HL-60 (cell line): Measurements from ENCODE around the gene RAET1E.
"Not testable (repeated sequence)": the region's sequence is repeated elsewhere in the genome, so short reads cannot be mapped to it uniquely, and the experiment has no call there.

Experiments used
- DNase-seq, 2 experiments: peaks; one replicate each; pipeline ENCODE4 v3.0.0-alpha.2; 2010 to 2020; ENCODE audit warnings: low read depth in 1 of 2, low spot score in 1 of 2
- H3K27ac ChIP-seq: fragments of 250-450 bp; sonication (Bioruptor Pico); replicated peaks from 2 replicates; pipeline ENCODE4 v1.5.1; 2020; ENCODE audit warnings: mild to moderate bottlenecking, moderate library complexity
- H3K27me3 ChIP-seq: fragments of 250-450 bp; sonication (Bioruptor Pico); 2 replicates; pipeline ENCODE4 v1.5.1; 2021; ENCODE audit warnings: mild to moderate bottlenecking, moderate library complexity; ENCODE audit not compliant: insufficient read depth, poor library complexity, severe bottlenecking
- H3K4me3 ChIP-seq: replicated peaks from 2 replicates; pipeline ENCODE4 v1.5.1; 2011; ENCODE audit warnings: mild to moderate bottlenecking, control low read depth, low read length; ENCODE audit not compliant: insufficient read depth
- GABPA ChIP-seq: IDR thresholded peaks from 2 replicates; pipeline ENCODE4 v1.6.1; 2012; ENCODE audit warnings: low read depth
- POLR2AphosphoS5 ChIP-seq: IDR thresholded peaks from 2 replicates; pipeline ENCODE4 v1.6.1; 2012; ENCODE audit warnings: low read depth
- SPI1 ChIP-seq: IDR thresholded peaks from 2 replicates; pipeline ENCODE4 v1.6.1; 2012; ENCODE audit warnings: low read depth, mild to moderate bottlenecking, borderline replicate concordance
- TF ChIP-seq, protein P1 (sequence below): IDR thresholded peaks from 2 replicates; pipeline ENCODE4 v1.6.1; 2012; ENCODE audit warnings: low read depth; ENCODE audit not compliant: insufficient replicate concordance
- TF ChIP-seq, protein P2 (sequence below): IDR thresholded peaks from one replicate; pipeline ENCODE4 v1.5.1; 2011; ENCODE audit warnings: low read length, control low read depth, inconsistent platforms; ENCODE audit not compliant: insufficient read depth

The RAET1E gene

DNA sequence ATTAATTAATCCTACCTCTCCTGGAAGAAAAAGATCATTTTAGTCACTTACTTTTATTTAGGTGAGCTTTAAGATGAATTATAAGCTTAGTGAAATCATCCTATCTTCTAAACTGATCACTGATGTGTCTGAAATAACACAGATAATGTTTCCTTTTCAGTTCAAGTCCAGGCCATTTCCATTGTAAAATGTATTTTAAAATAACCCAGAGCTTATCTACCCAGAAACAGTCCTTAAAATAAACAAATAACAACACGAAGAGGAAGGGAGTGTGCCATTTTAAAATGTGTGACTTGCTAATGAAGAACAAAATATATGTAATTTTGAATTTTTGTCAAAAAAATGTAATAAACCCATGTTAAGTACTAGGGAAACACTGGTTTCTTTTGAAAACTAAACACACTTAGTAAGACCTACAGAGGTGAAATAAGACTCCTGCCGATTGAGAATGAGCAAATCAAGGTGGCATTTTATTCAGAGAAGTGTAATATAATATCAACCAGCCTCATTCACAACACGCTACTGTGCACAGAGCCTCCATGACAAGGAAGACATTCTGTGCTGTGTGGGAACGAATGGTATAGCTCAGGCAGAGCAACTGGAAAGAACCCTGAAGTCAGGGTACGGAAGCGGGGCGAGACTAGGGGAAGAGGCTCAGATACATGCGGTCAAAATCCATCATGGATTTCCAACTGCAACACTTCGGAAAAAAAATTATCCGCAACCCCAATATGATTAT, 41.5 kb downstream of the RAET1E start:
- Histone ChIP-seq H3K4me3 (no peak overlapping the region), H3K27me3 (no peaks in the 10 kb centered on the region), H3K27ac (no peak overlapping the region)
- TF ChIP-seq GABPA (no peak), POLR2AphosphoS5 (no peak), SPI1 (no peak)
- TF ChIP-seq, protein P1, sequence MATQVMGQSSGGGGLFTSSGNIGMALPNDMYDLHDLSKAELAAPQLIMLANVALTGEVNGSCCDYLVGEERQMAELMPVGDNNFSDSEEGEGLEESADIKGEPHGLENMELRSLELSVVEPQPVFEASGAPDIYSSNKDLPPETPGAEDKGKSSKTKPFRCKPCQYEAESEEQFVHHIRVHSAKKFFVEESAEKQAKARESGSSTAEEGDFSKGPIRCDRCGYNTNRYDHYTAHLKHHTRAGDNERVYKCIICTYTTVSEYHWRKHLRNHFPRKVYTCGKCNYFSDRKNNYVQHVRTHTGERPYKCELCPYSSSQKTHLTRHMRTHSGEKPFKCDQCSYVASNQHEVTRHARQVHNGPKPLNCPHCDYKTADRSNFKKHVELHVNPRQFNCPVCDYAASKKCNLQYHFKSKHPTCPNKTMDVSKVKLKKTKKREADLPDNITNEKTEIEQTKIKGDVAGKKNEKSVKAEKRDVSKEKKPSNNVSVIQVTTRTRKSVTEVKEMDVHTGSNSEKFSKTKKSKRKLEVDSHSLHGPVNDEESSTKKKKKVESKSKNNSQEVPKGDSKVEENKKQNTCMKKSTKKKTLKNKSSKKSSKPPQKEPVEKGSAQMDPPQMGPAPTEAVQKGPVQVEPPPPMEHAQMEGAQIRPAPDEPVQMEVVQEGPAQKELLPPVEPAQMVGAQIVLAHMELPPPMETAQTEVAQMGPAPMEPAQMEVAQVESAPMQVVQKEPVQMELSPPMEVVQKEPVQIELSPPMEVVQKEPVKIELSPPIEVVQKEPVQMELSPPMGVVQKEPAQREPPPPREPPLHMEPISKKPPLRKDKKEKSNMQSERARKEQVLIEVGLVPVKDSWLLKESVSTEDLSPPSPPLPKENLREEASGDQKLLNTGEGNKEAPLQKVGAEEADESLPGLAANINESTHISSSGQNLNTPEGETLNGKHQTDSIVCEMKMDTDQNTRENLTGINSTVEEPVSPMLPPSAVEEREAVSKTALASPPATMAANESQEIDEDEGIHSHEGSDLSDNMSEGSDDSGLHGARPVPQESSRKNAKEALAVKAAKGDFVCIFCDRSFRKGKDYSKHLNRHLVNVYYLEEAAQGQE = no peak
- TF ChIP-seq, protein P2, sequence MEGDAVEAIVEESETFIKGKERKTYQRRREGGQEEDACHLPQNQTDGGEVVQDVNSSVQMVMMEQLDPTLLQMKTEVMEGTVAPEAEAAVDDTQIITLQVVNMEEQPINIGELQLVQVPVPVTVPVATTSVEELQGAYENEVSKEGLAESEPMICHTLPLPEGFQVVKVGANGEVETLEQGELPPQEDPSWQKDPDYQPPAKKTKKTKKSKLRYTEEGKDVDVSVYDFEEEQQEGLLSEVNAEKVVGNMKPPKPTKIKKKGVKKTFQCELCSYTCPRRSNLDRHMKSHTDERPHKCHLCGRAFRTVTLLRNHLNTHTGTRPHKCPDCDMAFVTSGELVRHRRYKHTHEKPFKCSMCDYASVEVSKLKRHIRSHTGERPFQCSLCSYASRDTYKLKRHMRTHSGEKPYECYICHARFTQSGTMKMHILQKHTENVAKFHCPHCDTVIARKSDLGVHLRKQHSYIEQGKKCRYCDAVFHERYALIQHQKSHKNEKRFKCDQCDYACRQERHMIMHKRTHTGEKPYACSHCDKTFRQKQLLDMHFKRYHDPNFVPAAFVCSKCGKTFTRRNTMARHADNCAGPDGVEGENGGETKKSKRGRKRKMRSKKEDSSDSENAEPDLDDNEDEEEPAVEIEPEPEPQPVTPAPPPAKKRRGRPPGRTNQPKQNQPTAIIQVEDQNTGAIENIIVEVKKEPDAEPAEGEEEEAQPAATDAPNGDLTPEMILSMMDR = no peak
- no peak for DNase-seq

DNA sequence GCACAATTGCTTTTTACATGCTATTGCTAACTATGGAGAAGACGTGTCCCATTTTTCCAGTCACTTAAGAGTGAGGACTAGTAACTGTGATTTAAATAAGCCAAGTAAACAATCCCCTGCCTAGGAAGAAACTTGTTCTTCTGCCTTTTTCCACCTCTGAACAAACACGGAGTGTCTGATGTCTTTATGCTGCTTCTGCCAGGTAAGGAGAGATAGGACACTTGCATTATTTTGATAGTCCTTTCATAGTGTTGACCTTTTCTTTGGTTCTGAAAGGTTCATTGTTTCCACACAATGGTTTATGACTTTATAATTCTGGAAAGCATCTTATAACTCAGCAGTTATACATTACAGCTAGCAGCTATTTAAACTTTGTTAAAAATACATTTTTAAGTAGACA, 42.2 kb downstream of the RAET1E start:
- no peak for TF ChIP-seq SPI1
- TF ChIP-seq, protein P2 = no peak
- Histone ChIP-seq H3K27me3 (no peaks in the 10 kb centered on the region), H3K27ac (no peak overlapping the region), H3K4me3 (no peak overlapping the region)
- no peak for DNase-seq

DNA sequence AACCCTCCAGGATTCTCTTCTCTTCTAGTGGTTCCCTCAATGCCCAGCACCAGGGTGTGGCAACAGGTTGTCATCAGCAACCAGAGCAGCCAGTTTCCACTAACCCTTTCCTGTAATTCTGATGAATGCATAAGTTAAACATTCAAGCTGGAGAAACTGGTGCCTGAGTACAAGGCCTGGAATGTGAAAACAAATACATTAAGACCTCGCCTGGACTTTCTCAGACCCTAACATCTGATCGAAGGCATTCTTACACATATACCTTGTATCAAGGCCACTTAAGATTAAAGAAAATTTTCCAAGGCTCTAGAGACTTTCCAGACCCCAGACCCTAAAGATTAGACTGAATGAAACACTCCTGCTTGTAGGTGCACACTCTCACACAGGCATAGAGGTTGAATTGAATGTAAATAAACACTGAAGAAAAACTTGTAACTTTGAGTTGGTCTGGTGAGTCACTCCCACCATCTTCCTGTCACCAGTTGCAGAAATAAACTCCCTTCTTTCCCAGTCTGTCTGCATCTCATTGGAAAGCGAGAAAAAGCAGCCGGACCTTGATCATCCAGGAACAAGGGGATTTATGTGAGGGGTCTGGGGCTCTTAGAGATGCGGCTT, 42.8 kb downstream of the RAET1E start:
- TF ChIP-seq SPI1 = no peak
- no peak for DNase-seq
- no peak overlapping the region for H3K4me3 ChIP-seq
- H3K27ac ChIP-seq = no peak overlapping the region
- no peaks in the 10 kb centered on the region for H3K27me3 ChIP-seq

DNA sequence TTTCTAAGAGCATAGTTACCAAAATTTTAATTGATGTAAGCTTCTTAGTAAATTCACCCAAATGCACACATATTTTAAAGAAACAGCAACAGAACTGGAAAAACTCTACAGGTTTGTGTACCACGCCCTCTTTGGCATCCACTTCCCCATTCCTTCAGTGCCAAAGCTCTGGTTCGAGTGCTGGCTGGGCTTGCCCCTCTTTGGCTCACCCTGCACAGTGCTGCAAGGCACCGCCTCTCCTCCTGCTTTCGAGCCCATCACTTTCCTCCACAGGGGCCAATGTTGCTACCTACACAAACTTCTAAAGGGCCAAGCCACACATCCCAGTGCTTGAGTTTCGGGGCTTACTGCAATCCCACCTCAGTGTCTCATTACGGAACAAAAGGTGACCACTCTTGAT, 43.4 kb downstream of the RAET1E start:
- no peaks in the 10 kb centered on the region for H3K27me3 ChIP-seq
- peak; percentile 83 for TF ChIP-seq SPI1
- TF ChIP-seq, protein P1 = no peak
- DNase-seq = peak in 1 of 2 experiments; percentile 18
- no peak overlapping the region for H3K27ac ChIP-seq
- H3K4me3 ChIP-seq = no peak overlapping the region

DNA sequence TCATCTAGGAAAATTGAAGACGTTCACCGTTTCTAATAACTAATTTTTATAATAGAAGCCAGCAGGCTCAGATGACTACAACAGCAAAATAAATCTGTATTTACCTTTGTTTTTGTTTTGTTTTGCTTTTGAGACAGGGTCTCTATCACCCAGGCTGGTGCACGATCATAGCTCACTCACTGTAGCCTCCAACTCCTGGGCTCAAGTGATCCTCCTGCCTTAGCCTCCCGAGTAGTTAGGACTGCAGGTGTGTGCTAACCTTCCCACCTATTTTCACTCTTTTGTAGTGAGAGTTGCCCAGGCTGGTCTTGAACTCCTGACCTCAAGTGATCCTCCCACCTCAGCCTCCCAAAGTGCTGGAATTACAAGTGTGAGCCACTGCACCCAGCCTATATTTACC, 43.9 kb downstream of the RAET1E start:
- not testable (repeated sequence) for H3K27ac ChIP-seq, H3K4me3 ChIP-seq, DNase-seq, H3K27me3 ChIP-seq
